OCI-M2 (cell line): Measurements from ENCODE around the gene ANKS1B.

Source experiments
- DNase-seq: peaks from one replicate; lab custom pipeline; 2025; ENCODE audit not compliant: unreplicated experiment; lab: John Stamatoyannopoulos, UW

ANKS1B gene

GRCh38 chr12:99027055-99027393, 957.7 kb downstream of the ANKS1B start:
- no peak for DNase-seq

- DNase-seq, result no peak
These were observed 958.2 kb downstream of the ANKS1B start for GRCh38 chr12:99026332-99027054.

GRCh38 chr12:99024870-99025269, 959.9 kb downstream of the ANKS1B start:
- DNase-seq, result no peak

- DNase-seq, result no peak
These were observed 960.5 kb downstream of the ANKS1B start for GRCh38 chr12:99024191-99024590.

GRCh38 chr12:99020871-99021270, 963.9 kb downstream of the ANKS1B start:
- DNase-seq, result no peak

- no peak for DNase-seq
These were observed 964.9 kb downstream of the ANKS1B start for GRCh38 chr12:99019798-99020197.

GRCh38 chr12:99017971-99018370, 966.8 kb downstream of the ANKS1B start:
- no peak for DNase-seq

GRCh38 chr12:99009654-99010296, 975.0 kb downstream of the ANKS1B start:
- no peak for DNase-seq

GRCh38 chr12:99005601-99006000, 979.1 kb downstream of the ANKS1B start:
- DNase-seq, result no peak

- no peak for DNase-seq
These were observed 979.8 kb downstream of the ANKS1B start for GRCh38 chr12:99004799-99005466.

- DNase-seq, result no peak
These were observed 982.0 kb downstream of the ANKS1B start for GRCh38 chr12:99002731-99003130.

GRCh38 chr12:99002156-99002555, 982.6 kb downstream of the ANKS1B start:
- DNase-seq, result no peak

GRCh38 chr12:98999559-98999958, 985.2 kb downstream of the ANKS1B start:
- DNase-seq, result no peak

- DNase-seq, result peak; percentile 1
These were observed 985.9 kb downstream of the ANKS1B start for GRCh38 chr12:98998697-98999299.

GRCh38 chr12:98997899-98998298, 986.8 kb downstream of the ANKS1B start:
- no peak for DNase-seq

- DNase-seq, result no peak
These were observed 994.1 kb downstream of the ANKS1B start for GRCh38 chr12:98990648-98991047.

GRCh38 chr12:98985156-98985555, 999.6 kb downstream of the ANKS1B start:
- no peak for DNase-seq

GRCh38 chr12:98983647-98984046, 1001.1 kb downstream of the ANKS1B start:
- no peak for DNase-seq

- DNase-seq, result no peak
These were observed 1004.2 kb downstream of the ANKS1B start for GRCh38 chr12:98980508-98980907.

- no peak for DNase-seq
These were observed 1007.5 kb downstream of the ANKS1B start for GRCh38 chr12:98977186-98977585.

GRCh38 chr12:98974767-98975381, 1009.9 kb downstream of the ANKS1B start:
- no peak for DNase-seq
